NCI-H526 treated with DMSO at 0.1 percent for 48 hours (cell line): Measurements from ENCODE around the gene CELF6.
"Not testable (repeated sequence)": the region's sequence is repeated elsewhere in the genome, so short reads cannot be mapped to it uniquely, and the experiment has no call there.

Experiments
- DNase-seq: peaks from one replicate; lab custom pipeline; 2025; lab: John Stamatoyannopoulos, UW

CELF6 gene

GRCh38 chr15:72315706-72316370 is 4.1 kb downstream of the CELF6 start:
- no peak for DNase-seq

GRCh38 chr15:72313881-72314280 is 6.1 kb downstream of the CELF6 start:
- no peak for DNase-seq

DNA sequence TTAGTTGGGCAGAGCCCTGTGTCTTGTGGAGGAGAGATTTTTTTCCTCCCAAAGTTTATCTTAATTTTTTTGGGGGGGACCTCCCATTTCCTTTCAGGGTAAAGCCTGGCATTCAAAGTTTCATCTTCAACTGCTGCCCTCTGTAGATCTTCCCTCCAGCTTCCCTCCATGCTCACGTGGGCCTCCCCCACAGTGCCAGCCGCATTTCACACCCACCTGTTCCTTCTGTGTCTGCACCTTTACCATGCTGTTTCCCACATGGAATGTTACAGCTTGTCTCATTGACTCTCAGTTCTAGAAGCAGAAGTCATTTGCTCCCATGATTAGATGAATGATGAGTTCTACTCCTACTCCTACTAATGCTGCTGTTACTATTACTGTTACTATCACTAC is 6.5 kb downstream of the CELF6 start:
- no peak for DNase-seq

DNA sequence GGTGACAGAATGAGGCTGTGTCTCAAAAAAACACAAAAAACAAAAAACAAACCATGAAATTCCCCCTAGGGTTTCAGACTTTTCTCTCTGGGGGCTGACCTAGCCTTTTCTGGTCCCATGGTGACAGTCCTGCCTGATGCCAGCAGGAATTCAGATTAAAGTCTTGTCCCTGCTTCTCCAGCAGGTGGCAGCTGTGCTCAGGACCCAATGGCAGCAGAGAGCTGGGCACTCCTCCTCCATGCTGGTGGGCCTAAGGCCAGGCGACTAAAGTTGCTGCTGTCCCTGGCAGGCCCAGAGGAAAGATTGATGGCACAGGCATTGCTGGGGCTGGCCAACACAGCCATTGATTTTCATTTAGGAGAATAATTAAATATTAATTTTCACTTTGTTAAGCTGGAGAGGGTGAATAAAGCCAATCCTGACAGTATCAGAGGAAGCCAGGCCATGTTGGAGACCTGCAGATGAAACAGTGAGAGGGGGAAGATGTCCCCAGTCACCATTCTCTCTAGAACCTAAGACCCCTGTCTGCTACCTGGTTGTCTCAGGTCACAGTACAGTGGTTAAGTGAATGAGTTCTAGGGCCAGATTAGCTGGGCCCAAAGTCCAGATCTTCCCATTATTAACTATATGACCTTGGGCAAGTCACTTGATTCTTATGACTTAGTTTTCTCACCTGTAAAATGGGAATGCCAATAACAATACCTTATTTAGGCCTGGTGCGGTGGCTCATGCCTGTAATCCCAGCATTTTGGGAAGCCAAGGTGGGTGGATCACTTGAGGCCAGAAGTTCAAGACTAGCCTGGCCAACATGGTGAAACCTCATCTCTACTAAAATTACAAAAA is 7.1 kb downstream of the CELF6 start:
- peak; percentile 24 for DNase-seq

DNA sequence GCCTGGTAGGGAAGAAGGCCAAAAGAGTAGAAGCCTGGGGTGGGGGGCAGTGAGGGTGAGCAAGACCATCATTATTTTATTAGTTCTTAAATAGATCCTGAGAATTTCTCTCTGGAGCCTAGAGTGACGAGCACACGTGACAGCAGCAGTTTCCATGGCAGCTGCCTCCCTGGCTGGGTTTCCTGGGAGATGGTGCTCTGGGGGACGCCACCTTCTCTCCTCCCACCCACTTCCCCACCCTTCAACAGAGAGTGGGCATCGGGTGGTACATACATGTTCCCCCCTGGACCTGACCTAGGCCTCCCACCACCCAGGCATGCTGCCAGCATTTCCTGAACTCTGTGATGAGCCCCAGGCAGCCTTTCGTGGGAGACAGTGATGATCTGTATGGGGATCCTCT is 12.9 kb downstream of the CELF6 start:
- DNase-seq: no peak

- no peak for DNase-seq
Observed at GRCh38 chr15:72306211-72306785, 13.7 kb downstream of the CELF6 start.

GRCh38 chr15:72304596-72304995 is 15.4 kb downstream of the CELF6 start:
- no peak for DNase-seq

GRCh38 chr15:72302955-72303354 is 17.0 kb downstream of the CELF6 start:
- DNase-seq: no peak

DNA sequence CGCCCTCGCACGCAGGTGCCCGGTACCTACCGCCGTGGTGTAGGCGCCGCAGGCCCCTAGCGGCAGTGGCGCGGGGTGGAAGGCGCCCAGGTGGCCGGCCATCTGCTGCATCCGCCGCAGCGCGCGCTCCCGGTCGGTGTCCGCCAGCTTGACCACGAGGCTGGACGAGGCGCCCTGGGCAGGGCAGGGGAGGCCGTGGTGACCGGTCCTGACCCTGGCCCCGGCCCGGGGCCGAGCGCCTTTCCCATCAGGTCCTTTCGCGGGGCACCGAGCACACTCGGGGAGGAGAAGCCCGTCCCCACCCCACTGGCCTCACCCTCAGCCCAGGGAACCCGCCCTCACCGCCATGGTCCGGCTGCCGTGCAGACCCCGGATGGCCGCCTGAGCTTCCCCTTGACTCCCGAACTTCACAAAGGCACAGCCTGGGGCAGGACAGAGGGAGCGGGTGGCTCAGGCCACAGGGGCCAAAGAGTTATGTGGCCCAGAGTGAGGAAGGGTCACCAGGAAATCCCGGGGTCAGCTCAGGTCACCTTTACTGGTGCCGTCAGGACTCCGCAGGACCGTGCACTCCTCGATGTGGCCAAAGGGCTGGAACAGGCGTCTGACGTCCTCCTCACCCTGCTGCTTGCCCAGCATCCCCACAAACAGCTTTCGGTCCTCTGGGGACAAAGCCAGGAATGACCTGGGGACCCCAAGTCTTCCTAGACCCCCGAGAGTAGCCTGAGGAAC is 30.2 kb downstream of the CELF6 start:
- DNase-seq: no peak

DNA sequence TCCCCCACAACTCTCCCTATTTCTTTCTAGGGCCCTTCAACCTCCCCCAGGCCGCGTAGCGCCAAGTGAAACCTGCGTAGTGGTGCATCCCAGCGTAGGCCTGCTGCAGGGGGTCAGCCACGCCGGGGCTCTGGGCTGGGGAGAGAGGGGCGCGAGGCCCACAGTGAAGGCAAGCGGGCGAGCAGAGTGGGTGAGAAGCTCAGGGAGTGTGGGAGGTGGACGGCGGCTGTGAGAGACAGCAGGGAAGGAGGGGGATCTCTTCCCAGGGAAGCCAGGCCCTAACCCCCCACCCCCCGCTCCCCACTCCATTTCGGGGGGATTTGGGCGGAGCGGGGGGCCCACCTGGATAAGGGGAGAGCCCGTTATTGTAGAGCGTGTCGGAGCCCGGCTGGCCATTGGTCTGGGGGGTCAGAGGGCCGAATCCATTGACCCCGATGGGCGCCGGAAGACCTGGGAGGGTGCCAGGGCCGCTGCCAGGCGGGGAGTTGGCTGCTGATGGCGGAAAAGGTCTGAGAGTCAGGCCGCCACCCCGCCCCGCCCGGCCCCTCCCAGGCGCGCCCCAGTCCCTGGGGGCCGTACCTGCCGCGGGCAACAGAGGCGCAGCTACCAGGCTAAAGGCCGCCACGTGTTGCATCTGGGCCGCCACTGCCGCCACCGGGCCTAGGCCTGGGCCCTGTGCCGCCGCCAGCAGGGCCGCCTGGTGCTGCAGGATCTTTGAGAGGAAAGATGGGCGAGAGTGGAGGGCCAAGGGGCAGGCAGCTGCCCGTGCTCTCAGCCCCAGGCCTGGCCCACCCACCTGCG is 31.0 kb downstream of the CELF6 start:
- DNase-seq: no peak

DNA sequence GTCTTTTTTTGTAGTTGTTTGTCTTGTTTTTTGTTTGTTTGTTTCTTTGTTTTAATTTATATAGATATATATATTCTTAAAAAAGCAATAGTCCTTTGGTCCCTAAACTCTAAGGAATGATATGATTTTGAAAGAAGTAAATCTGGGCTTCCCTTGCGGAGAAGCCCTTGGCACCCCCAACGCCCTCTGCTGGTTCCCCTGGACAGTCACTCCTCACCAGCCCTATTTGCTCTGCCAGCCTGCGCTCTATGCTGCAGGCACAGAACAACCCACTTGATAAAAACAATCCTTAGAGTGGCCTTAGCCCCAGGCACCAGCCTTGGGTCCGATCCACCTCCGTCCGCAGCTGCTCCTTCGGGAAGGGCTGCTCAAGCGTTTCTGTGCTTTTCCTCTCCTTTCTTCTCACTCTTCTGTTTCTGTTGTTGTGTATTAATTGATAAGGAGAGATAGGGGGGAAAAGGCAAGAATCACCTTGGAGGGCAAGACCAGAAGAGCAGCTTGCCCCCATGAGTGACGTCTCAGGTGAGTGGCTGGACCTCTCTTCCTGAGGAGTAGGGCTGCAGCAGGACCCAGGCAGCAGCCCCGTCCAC is 33.9 kb downstream of the CELF6 start:
- DNase-seq: no peak

DNA sequence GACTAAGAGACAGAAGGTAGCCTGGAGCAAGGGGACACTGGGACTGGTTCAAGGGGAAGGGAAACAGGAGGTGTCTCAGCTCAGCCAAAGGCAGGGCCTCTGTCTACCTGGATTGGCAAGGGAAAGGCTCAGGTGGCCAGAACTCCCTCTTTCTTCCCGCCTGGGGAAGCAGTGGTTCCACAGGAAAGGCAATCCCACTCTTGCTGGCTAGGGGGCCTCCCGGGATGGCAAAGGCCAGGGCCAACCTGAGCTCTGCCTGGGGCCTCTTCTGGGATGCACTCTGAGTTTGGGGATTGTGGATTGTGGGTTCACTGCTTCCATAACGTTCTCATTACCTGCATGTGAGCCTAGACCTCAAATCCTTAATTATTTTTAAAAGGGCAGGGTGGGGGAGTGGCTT is 34.6 kb downstream of the CELF6 start:
- DNase-seq: no peak

DNA sequence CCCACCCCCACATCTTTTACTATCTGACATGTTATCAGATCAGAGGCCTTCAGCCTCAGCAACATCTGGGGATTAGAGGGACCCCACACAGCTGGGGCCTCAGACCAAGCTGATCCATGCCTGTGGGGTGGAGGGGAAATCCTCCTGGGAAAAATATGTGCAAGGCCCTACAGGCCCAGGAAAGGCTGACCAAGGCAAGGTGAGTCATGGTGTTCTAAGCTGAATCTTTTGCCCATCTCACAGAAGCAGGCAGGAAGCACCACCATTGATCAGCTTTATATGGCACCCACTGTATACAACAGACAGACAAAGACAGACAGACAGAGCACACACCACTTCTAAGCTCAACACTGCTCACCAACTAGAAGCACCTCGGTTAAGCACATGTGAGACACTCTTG is 35.2 kb downstream of the CELF6 start:
- no peak for DNase-seq

GRCh38 chr15:72281713-72282112 is 38.2 kb downstream of the CELF6 start:
- DNase-seq: no peak

DNA sequence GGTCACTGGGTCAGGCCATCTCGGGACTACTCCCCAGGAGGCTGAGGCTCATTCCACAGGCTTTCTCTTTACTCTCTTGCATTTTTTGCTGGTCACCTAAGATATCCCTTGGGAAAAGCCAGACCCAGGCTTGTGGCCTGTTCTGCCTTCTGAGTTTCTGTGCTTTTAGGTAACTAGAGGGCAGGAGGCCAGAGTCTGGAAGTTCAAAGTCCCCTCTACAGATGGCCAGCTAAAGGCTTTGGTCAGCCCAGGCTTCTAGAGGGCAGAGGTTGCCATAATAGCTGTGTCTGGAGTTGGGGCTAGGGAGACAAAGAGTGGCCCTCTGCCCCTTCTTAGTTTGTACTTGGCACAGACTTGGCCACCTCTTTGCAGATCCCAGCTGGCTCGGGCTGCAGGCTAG is 39.2 kb downstream of the CELF6 start:
- no peak for DNase-seq

DNA sequence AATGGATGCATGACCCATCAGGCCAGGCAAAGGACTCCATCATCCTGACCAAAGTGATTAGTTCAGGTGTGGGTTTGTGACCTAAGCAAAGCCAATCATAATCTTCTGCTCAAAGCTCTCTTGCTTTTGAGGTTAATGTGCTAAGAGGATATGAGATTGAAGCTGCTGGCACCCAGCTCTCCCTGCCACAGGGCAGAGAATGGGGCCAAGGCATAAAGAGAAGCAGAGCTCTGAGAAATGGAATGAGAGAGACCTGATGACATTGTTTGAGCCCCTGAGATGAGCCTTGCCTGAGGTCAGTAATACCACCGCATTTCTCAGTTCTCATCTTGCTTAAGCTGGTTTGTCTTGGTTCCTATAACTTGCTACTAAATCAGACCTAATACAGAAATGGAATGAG is 41.2 kb downstream of the CELF6 start:
- no peak for DNase-seq

- DNase-seq: no peak
Observed at GRCh38 chr15:72276326-72276700, 43.6 kb downstream of the CELF6 start.

GRCh38 chr15:72275635-72276325 is 44.2 kb downstream of the CELF6 start:
- not testable (repeated sequence) for DNase-seq

DNA sequence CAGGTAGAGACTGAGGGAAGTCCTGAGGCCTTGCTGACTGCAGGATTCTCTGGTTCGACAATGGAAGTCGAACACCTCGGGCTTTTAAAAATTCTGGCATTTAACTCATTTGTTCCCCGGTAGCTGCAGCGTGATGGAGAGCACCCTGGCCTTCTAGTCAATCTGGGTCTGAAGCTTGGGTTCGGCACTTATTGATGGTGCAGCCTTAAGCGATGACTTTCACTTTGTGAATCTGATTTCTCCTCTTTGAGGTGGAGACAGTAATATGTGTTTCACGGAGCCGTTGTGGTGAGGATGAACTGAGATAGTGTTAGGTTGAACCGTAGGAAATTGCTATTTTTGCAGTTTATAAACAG is 47.0 kb downstream of the CELF6 start:
- no peak for DNase-seq

DNA sequence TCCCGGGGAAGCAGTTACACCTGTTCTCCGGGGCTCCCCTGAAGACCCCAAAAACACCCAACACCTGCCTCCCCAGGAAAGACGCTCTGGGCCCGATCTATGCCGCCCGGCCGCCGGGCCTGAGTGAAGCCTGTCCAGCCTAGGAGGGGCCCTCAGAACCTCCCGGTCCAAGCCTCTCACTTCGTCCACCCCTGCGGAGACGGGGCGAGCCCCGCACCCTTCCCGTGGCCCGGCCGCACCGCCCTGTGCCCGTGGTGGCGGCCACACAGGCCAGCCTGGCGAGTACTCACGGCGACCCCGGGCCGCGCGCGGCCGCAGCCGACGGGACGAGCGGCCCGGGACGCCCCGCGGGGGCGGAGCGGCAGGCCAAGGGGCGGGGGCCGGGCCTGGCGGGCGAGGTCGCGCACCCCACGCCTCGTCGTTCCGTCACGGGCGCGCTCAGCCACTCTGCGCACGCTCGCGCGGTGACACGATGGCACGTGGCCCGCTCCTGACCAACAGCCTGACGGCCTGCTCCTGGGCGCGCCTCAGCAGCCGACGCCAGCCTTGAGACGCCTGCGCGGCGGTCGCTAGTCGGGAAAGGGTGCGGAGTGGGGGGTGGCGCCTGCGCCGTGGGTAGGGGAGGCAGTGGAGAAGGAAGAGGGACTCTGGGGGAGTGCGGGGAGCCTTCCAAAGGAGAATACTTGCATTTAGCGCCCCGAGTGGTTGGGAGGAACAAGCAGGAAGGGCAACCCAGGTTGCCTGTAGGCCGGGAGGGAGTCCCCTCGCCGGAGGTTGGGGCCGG is 47.6 kb downstream of the CELF6 start, which contains the start of gene PARP6:
TSS of gene PARP6 (minus strand) at position 342 of the 784 bp plus-strand sequence. CDS start 5,077 bp downstream, outside the sequence.
- DNase-seq: peak; percentile 96
